ENCODE results near the gene RAPGEF2. TPM values are rescaled to one million over a fixed set of nuclear protein-coding genes. Genes with fewer than 3 reads are reported as not detected.

Gene RAPGEF2
- total and polyA plus RNA-seq, 9 of the 15 experiments (the other 6 are each of a cell fraction or from before 2014, with no cell fraction given) = 3.1 to 32.6 (median 23.1) TPM

DNA sequence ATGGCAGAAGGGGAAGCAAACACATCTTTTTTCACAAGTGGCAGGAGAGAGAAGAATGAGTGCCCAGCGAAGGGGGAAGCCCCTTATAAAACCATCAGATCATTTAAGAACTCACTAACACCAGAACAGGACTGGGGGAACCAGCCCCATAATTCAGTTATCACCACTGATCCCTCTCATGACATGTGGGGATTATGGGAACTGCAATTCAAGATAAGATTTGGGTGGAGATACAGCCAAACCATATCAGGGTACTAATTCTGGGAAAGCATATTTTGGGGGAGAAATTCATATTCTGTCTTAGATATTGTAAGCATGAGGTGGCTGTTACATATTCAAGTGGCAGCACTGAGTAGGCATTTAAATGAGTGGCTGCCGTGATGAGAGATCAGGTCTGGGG lies 87.8 kb downstream of the RAPGEF2 start:
- Histone ChIP-seq H3K9me3 (replicated peaks; ENCODE audit: control insufficient read depth, insufficient read depth, low read depth, low read length) (no peaks in the 10 kb centered on the region), H3K9ac (ENCODE audit: insufficient read depth in 1 of 2, low read depth in 2 of 2, low read length in 2 of 2) (no peak overlapping the region), H3K36me3 (ENCODE audit: control insufficient read depth, insufficient read depth, low read length) (no peaks in the 10 kb centered on the region; the same call in 2 of the 3 replicates), H3K79me2 (ENCODE audit: control insufficient read depth, insufficient read depth, low read length) (no peaks in the 10 kb centered on the region; the same call in 1 of the 3 replicates), H3K9me1 (ENCODE audit: control insufficient read depth, insufficient read depth, low read length) (no peaks in the 10 kb centered on the region), H3K4me1 (replicated peaks in 1 of 2; ENCODE audit: control insufficient read depth in 2 of 2, insufficient read depth in 2 of 2, low read length in 2 of 2) (peaks cover 11 to 25% of the 10 kb centered on the region in 2 experiments; a peak in 4 of 5 replicates), H3K27me3 (ENCODE audit: control insufficient read depth in 2 of 2, insufficient read depth in 2 of 2, low read length in 2 of 2) (no peaks in the 10 kb centered on the region), H4K20me1 (replicated peaks; ENCODE audit: control insufficient read depth, insufficient read depth, low read length) (0 out of 2 replicates have a peak, but pooled peaks cover 7% of the 10 kb centered on the region), H3K27ac (ENCODE audit: extremely low read depth, low read depth, low read length) (no peak overlapping the region), H3K4me2 (ENCODE audit: insufficient read depth, low read length) (no peak overlapping the region), H3K4me3 (no peak overlapping the region), H2AFZ (ENCODE audit: low read depth, low read length) (no peak overlapping the region)
- in situ Hi-C loops (cut with MboI) = no loop called here
- CTCF ChIA-PET (ENCODE audit: low intra/inter-chr PET ratio) = no interaction called here
- POLR2A ChIA-PET = no interaction called here
- no peak for FAIRE-seq
- 14% methylated on average over 2 of the region's 2 CpGs for WGBS (ENCODE audit: insufficient coverage, low coverage, missing lambda C conversion rate)
- intact Hi-C loops (cut with micrococcal nuclease) = no loop called here
- no TSS peak for BruUV-seq (replicated peaks)
- DNase-seq (ENCODE audit: extremely low read depth in 1 of 4, low spot score in 3 of 4) = no peak
- ATAC-seq = no peak
- 0 out of 2 replicates have a peak, but pooled peaks have one; percentile 26 for TF ChIP-seq TAL1 (IDR thresholded peaks at IDR 0.05)
- TF ChIP-seq STAT5A (IDR thresholded peaks at IDR 0.05; ENCODE audit: borderline replicate concordance, low read length) = no peak
- no peak for TF ChIP-seq SAFB2 (IDR thresholded peaks at IDR 0.05; ENCODE audit: borderline replicate concordance, low read depth, low read length, severe bottlenecking)
- no peak for TF ChIP-seq ERF (CRISPR knock-in tag; IDR thresholded peaks at IDR 0.05)
- no peak for TF ChIP-seq RBM17 (IDR thresholded peaks at IDR 0.05; ENCODE audit: borderline replicate concordance, low read depth, low read length)
- TF ChIP-seq PHB (CRISPR knock-in tag; IDR thresholded peaks at IDR 0.05) = no peak
- peak; percentile 49 for TF ChIP-seq MEIS2 (IDR thresholded peaks at IDR 0.05; ENCODE audit: partially characterized antibody)
- TF ChIP-seq SAP30 (IDR thresholded peaks at IDR 0.05; ENCODE audit: borderline replicate concordance, insufficient read depth, low read depth, low read length, poor library complexity, severe bottlenecking) = no peak
- no peak for TF ChIP-seq HNRNPL (IDR thresholded peaks at IDR 0.05; ENCODE audit: low read depth, low read length)
- TF ChIP-seq CBFA2T2 (conservative IDR thresholded peaks at IDR 0.05) = peak; percentile 23; the same call in 1 of the 2 replicates
- no peak for TF ChIP-seq PHF20 (IDR thresholded peaks at IDR 0.05; ENCODE audit: partially characterized antibody)
- no peak for TF ChIP-seq POLR3A (IDR thresholded peaks at IDR 0.05; ENCODE audit: borderline replicate concordance, extremely low read depth, insufficient read depth, insufficient read length)
- TF ChIP-seq, protein P1, sequence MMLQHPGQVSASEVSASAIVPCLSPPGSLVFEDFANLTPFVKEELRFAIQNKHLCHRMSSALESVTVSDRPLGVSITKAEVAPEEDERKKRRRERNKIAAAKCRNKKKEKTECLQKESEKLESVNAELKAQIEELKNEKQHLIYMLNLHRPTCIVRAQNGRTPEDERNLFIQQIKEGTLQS (IDR thresholded peaks at IDR 0.05) = no peak
- TF ChIP-seq, protein P1 (CRISPR knock-in tag; conservative IDR thresholded peaks at IDR 0.05) = no peak
- no peak for TF ChIP-seq GTF2A2 (tag; IDR thresholded peaks at IDR 0.05)
- no peak for TF ChIP-seq FOXP1 (CRISPR knock-in tag; IDR thresholded peaks at IDR 0.05)
- no peak for TF ChIP-seq ZNF133 (CRISPR knock-in tag; IDR thresholded peaks at IDR 0.05)
- TF ChIP-seq SMC3 (conservative IDR thresholded peaks at IDR 0.05; ENCODE audit: insufficient read depth, low read depth, low read length) = no peak
- TF ChIP-seq, protein P2, sequence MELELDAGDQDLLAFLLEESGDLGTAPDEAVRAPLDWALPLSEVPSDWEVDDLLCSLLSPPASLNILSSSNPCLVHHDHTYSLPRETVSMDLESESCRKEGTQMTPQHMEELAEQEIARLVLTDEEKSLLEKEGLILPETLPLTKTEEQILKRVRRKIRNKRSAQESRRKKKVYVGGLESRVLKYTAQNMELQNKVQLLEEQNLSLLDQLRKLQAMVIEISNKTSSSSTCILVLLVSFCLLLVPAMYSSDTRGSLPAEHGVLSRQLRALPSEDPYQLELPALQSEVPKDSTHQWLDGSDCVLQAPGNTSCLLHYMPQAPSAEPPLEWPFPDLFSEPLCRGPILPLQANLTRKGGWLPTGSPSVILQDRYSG (tag; conservative IDR thresholded peaks at IDR 0.05; ENCODE audit: low read depth) = no peak
- TF ChIP-seq MYC (IDR thresholded peaks at IDR 0.05; ENCODE audit: low read depth, low read length) = no peak
- no peak for TF ChIP-seq MYC (CRISPR knock-in tag; IDR thresholded peaks at IDR 0.05; ENCODE audit: borderline replicate concordance, low read depth)
- TF ChIP-seq, protein P3, sequence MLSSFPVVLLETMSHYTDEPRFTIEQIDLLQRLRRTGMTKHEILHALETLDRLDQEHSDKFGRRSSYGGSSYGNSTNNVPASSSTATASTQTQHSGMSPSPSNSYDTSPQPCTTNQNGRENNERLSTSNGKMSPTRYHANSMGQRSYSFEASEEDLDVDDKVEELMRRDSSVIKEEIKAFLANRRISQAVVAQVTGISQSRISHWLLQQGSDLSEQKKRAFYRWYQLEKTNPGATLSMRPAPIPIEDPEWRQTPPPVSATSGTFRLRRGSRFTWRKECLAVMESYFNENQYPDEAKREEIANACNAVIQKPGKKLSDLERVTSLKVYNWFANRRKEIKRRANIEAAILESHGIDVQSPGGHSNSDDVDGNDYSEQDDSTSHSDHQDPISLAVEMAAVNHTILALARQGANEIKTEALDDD (IDR thresholded peaks at IDR 0.05) = no peak
- TF ChIP-seq RBM25 (IDR thresholded peaks at IDR 0.05; ENCODE audit: low read depth, low read length, severe bottlenecking) = no peak
